IMR-90 (cell line): Measurements from ENCODE around the gene GRB14. TPM values are rescaled to one million over a fixed set of nuclear protein-coding genes. Genes with fewer than 3 reads are reported as not detected.

Experiments used
- ATAC-seq: fragments of 200-7000 bp; cut with Tn5 transposase; 2 replicates; pipeline ENCODE4 v1.9.1; 2020; ENCODE audit warnings: low read depth, mild to moderate bottlenecking, moderate library complexity
- BruUV-seq: library from RNA; stranded (reverse); fragments of 400-500 nt; replicated peaks from 2 replicates; lab custom pipeline; 2021; lab: Mats Ljungman, UMichigan
- CTCF ChIA-PET: fragments of 300-600 bp; formaldehyde crosslinking; extraction: SDS; loops from one replicate; lab custom pipeline; 2021; ENCODE audit warnings: antibody characterized with exemption; lab: Yijun Ruan, JAX
- POLR2A ChIA-PET: fragments of 300-600 bp; sonication (Branson Sonifier 250); formaldehyde crosslinking; loops from one replicate; lab custom pipeline; 2022; ENCODE audit warnings: antibody characterized with exemption; ENCODE audit not compliant: unreplicated experiment; lab: Charles Lee
- DNase-seq: peaks from one replicate; pipeline ENCODE4 v3.0.0; 2013
- H2AFZ ChIP-seq: replicated peaks from 2 replicates; pipeline ENCODE3; 2013; ENCODE audit warnings: low read length, mild to moderate bottlenecking; ENCODE audit not compliant: poor library complexity
- H2AK5ac ChIP-seq: 2 replicates; pipeline ENCODE4 v1.6.1; 2013; ENCODE audit warnings: low read depth, low read length, inconsistent platforms
- H2AK9ac ChIP-seq: replicated peaks from 2 replicates; pipeline ENCODE3; 2013; ENCODE audit warnings: mild to moderate bottlenecking, low read depth, low read length, moderate library complexity; ENCODE audit not compliant: poor library complexity
- H2BK120ac ChIP-seq: 2 replicates; pipeline ENCODE4 v1.6.1; 2013; ENCODE audit warnings: low read depth, low read length, inconsistent platforms
- H2BK15ac ChIP-seq: 3 replicates; pipeline ENCODE4 v1.6.1; 2013; ENCODE audit warnings: low read depth, low read length, inconsistent platforms
- H2BK20ac ChIP-seq: 2 replicates; pipeline ENCODE4 v1.6.1; 2013; ENCODE audit warnings: low read depth, mild to moderate bottlenecking, inconsistent platforms, low read length, moderate library complexity
- H2BK5ac ChIP-seq: 2 replicates; pipeline ENCODE4 v1.6.1; 2013; ENCODE audit warnings: mild to moderate bottlenecking, low read depth, low read length, inconsistent platforms; ENCODE audit not compliant: poor library complexity, severe bottlenecking
- H3K14ac ChIP-seq: replicated peaks from 2 replicates; pipeline ENCODE4 v1.6.1; 2013; ENCODE audit warnings: low read depth, low read length, inconsistent platforms
- H3K18ac ChIP-seq: 2 replicates; pipeline ENCODE4 v1.6.1; 2013; ENCODE audit warnings: low read depth, low read length, control low read depth
- H3K23ac ChIP-seq: 2 replicates; pipeline ENCODE4 v1.6.1; 2013; ENCODE audit warnings: low read depth, low read length, inconsistent platforms
- H3K27ac ChIP-seq: 2 replicates; pipeline ENCODE4 v1.5.1; 2013; ENCODE audit warnings: mild to moderate bottlenecking, control low read depth, low read length; ENCODE audit not compliant: insufficient read depth
- H3K27me3 ChIP-seq: 2 replicates; pipeline ENCODE4 v1.6.1; 2013; ENCODE audit warnings: low read length; ENCODE audit not compliant: control insufficient read depth, insufficient read depth
- H3K36me3 ChIP-seq: 2 replicates; pipeline ENCODE4 v1.6.1; 2013; ENCODE audit warnings: low read length, mixed read lengths; ENCODE audit not compliant: control insufficient read depth, insufficient read depth
- H3K4ac ChIP-seq: 2 replicates; pipeline ENCODE4 v1.6.1; 2013; ENCODE audit warnings: low read depth, low read length, inconsistent platforms
- H3K4me1 ChIP-seq: 2 replicates; pipeline ENCODE4 v1.6.1; 2013; ENCODE audit warnings: low read length, mixed read lengths; ENCODE audit not compliant: control insufficient read depth, insufficient read depth
- H3K4me2 ChIP-seq: 2 replicates; pipeline ENCODE4 v1.6.1; 2013; ENCODE audit warnings: low read depth, mild to moderate bottlenecking, control low read depth, low read length, moderate library complexity
- H3K4me3 ChIP-seq: 2 replicates; pipeline ENCODE4 v1.5.1; 2013; ENCODE audit warnings: low read depth, mild to moderate bottlenecking, control low read depth, low read length, moderate library complexity; ENCODE audit not compliant: insufficient read depth
- H3K56ac ChIP-seq: 2 replicates; pipeline ENCODE4 v1.6.1; 2013; ENCODE audit warnings: low read length, inconsistent platforms; ENCODE audit not compliant: insufficient read depth; ENCODE audit errors: extremely low read depth
- H3K79me1 ChIP-seq, 2 experiments: 2 replicates each; pipeline ENCODE4 v1.6.1; 2013; ENCODE audit warnings: low read length in 2 of 2, inconsistent platforms in 1 of 2, low read depth in 1 of 2
- H3K9ac ChIP-seq: 2 replicates; pipeline ENCODE4 v1.6.1; 2013; ENCODE audit warnings: low read depth, low read length, control low read depth
- H3K9me1 ChIP-seq: 2 replicates; pipeline ENCODE4 v1.6.1; 2013; ENCODE audit warnings: low read length, inconsistent platforms; ENCODE audit not compliant: insufficient read depth
- H3K9me3 ChIP-seq: 2 replicates; pipeline ENCODE4 v1.6.1; 2013; ENCODE audit warnings: low read length; ENCODE audit not compliant: control insufficient read depth, insufficient read depth
- H4K20me1 ChIP-seq: 2 replicates; pipeline ENCODE4 v1.6.1; 2013; ENCODE audit warnings: low read length, inconsistent platforms; ENCODE audit not compliant: insufficient read depth
- H4K5ac ChIP-seq: 2 replicates; pipeline ENCODE4 v1.6.1; 2013; ENCODE audit warnings: mild to moderate bottlenecking, low read depth, low read length, control low read depth
- H4K8ac ChIP-seq, 2 experiments: 2 replicates each; pipeline ENCODE4 v1.6.1; 2013; ENCODE audit warnings: low read depth in 2 of 2, low read length in 2 of 2, control low read depth in 1 of 2, inconsistent platforms in 1 of 2
- H4K91ac ChIP-seq: 2 replicates; pipeline ENCODE4 v1.6.1; 2013; ENCODE audit warnings: low read depth, low read length, inconsistent platforms; ENCODE audit not compliant: insufficient read depth
- CTCF ChIP-seq: conservative IDR thresholded peaks from 2 replicates; pipeline ENCODE4 v1.5.1; 2012; ENCODE audit warnings: mild to moderate bottlenecking, low read depth, low read length, improper control_type of control experiment
- MAZ ChIP-seq: IDR thresholded peaks from 2 replicates; pipeline ENCODE4 v1.6.1; 2012; ENCODE audit warnings: low read depth, mild to moderate bottlenecking, low read length, improper control_type of control experiment, moderate library complexity, borderline replicate concordance
- WGBS, 2 experiments: methylation state at CpG; one replicate each; pipeline versions ENCODE4 v1.1.5 to v1.1.7; 2013; ENCODE audit warnings: missing lambda C conversion rate in 2 of 2; ENCODE audit not compliant: insufficient read length in 1 of 2; ENCODE audit errors: extremely low coverage in 2 of 2; 5-methylcytosine and 5-hydroxymethylcytosine counted together
- dilution Hi-C: fragments of 300-500 bp; cut with HindIII; formaldehyde crosslinking; loops from one replicate; pipeline ENCODE4 v1.14.3; 2018; ENCODE audit warnings: low sequenced_read_pairs; ENCODE audit not compliant: unreplicated experiment
- in situ Hi-C: fragments of 300-500 bp; cut with MboI; formaldehyde crosslinking; loops from 3 replicates; pipeline ENCODE4 v1.14.3; 2019; ENCODE audit warnings: low sequenced_read_pairs, inconsistent platforms, mixed read lengths
- intact Hi-C: fragments of 100-400 bp; cut with micrococcal nuclease; formaldehyde crosslinking; loops from 2 replicates; pipeline ENCODE4 v1.10.0; 2022
- polyA plus RNA-seq, 3 experiments: library from polyadenylated mRNA; depleted of rRNA; stranded (reverse); fragments of >200 nt; gene quantifications; 2 replicates each; pipeline ENCODE4 v1.2.3, GENCODE V29; 2012; ENCODE audit warnings: low replicate concordance in 1 of 3
- total RNA-seq: library from RNA; depleted of rRNA; stranded (reverse); fragments of >200 nt; gene quantifications from 2 replicates; pipeline ENCODE4 v1.2.3, GENCODE V29; 2012

The GRB14 gene
- total and polyA plus RNA-seq, 2 of the 4 experiments (the other 2 are of a cell fraction), result not detected

DNA sequence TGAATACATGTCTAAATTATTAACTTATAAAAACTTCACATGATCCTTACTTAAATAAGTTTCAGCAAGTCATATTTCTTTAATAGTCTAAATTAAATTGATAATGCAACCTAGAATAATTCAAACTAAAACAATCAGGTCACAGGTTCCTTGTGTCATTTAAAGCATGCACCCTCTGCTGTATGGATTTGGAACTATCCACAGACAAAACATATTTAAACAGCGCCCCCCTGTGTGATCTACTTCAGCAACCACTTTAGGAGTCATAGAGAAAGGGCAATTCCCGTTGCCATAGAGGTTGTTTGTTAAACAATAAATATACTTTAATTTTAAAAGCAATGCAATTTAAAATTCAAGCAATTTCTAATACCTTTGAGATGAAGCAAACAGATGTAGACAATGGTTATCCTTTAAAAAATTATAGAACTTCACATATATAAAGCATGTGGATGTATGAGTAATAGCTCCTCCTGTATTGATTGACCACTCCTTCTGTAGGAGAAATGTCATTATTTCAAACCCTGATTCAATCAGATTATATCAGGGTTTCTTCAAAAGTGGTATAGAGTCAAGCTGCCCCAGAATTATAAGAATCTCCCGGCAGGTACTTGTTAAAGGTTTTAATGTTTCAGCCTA, 21.2 kb downstream of the GRB14 start:
- no peak overlapping the region for H3K27ac ChIP-seq
- dilution Hi-C loops (no loop called here), in situ Hi-C loops (no loop called here)

More for the DNA sequence above, 21.2 kb downstream of the GRB14 start:
- TF ChIP-seq CTCF (peak; percentile 76), MAZ (no peak)
- Histone ChIP-seq H3K9me1 (no peaks in the 10 kb centered on the region), H2AK9ac (no peak overlapping the region), H3K9ac (no peak overlapping the region), H3K4me2 (no peak overlapping the region), H3K36me3 (no peaks in the 10 kb centered on the region), H3K14ac (no peak overlapping the region), H2AK5ac (no peak overlapping the region), H2BK5ac (no peak overlapping the region), H3K4me1 (no peaks in the 10 kb centered on the region), H3K9me3 (no peaks in the 10 kb centered on the region), H3K27me3 (no peaks in the 10 kb centered on the region), H2BK120ac (no peak overlapping the region), H3K79me1 (no peaks in the 10 kb centered on the region), H4K5ac (no peak overlapping the region), H2BK15ac (no peak overlapping the region), H4K91ac (no peak overlapping the region), H4K20me1 (no peaks in the 10 kb centered on the region), H3K23ac (no peak overlapping the region), H2AFZ (no peak overlapping the region), H3K4me3 (no peak overlapping the region), H3K18ac (no peak overlapping the region), H3K56ac (no peak overlapping the region), H2BK20ac (no peak overlapping the region), H4K8ac (no peak overlapping the region), H3K4ac (no peak overlapping the region)
- POLR2A ChIA-PET, result no interaction called here
- intact Hi-C loops, result no loop called here
- CTCF ChIA-PET, result no interaction called here
- DNase-seq (peak; percentile 50), ATAC-seq (peak; percentile 48)
- no TSS peak for BruUV-seq
- no CpG with 5 or more reads among the region's 3 CpGs for WGBS, 2 experiments
